ENCODE results near the gene ZNF784.

DNA sequence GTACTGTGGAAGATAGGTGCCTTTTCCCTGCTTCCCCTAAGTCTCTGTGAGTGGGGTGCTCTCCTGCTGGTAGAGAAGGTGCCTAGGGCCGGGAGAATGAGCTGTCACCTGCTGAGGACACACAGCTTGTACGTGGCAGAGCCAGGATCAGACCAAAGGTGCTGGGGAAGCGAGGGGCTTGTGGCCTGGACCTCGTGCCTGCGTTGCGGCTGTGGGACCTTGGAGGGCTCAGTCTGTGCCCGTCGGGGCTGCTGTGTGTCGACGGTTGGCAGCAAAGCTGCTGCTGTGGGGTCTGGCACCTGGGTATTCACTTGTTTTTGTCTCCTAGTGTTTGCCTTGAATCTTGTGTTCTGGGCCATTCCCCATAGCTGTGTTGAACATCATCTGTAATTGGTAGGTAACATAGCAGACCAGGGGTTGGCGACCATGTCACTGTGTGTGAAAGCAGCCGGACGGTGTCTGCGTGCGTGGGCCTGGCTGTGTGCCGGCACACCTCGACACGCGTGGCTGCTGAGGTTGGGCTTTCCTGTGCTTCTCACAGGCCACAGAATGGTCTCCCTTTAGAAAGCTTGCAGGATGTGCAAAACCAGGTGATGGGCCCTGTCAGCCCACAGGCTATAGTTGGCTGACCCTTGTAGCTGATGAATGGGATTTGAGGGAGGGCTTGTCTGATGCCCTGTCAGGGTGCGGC lies 39.6 kb upstream of the ZNF784 start:
- TF ChIP-seq ZFP36L2 (CRISPR knock-in tag; IDR thresholded peaks at IDR 0.05) (no peak), RAD21 (CRISPR knock-in tag; IDR thresholded peaks at IDR 0.05) (no peak), PAX8 (CRISPR knock-in tag; IDR thresholded peaks at IDR 0.05; ENCODE audit: borderline replicate concordance) (no peak)

Data from HepG2 (cell line).